ENCODE results near the gene GRM5. TPM values are rescaled to one million over a fixed set of nuclear protein-coding genes. Genes with fewer than 3 reads are reported as not detected.
"Not testable (repeated sequence)": the region's sequence is repeated elsewhere in the genome, so short reads cannot be mapped to it uniquely, and the experiment has no call there.

Gene GRM5
- total RNA-seq, 1 experiment from 2014 or later, result 8.3 TPM

DNA sequence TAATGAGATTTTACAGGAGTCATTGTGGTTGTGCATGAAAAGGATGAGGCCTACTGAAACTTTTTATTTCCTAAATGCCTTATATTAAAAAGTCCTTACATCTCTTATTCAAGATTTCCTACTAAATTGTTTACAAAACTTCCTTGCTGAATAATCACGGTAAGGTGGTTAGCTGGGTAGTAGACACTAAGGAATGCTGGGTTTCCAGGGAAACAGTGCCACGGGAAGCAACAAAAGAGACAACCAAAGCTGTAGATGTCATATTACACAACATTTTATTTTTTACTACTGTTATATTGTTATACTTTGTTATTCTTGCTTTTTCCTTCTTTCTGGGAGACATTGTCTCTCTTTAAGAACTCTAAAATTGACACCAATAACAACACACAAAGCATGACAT is 36.1 kb downstream of the GRM5 start:
- H3K4me3 Mint-ChIP-seq (ENCODE audit: low read depth, unreplicated experiment); BruUV-seq (replicated peaks); H3K4me1 Mint-ChIP-seq (ENCODE audit: low read depth, unreplicated experiment); H3K36me3 Mint-ChIP-seq (ENCODE audit: insufficient read depth, unreplicated experiment); DNase-seq; H3K9me3 Mint-ChIP-seq (ENCODE audit: low read depth, unreplicated experiment); H3K27ac Mint-ChIP-seq (ENCODE audit: unreplicated experiment); H3K27me3 Mint-ChIP-seq (ENCODE audit: unreplicated experiment); intact Hi-C loops (cut with micrococcal nuclease; ENCODE audit: unreplicated experiment); CTCF ChIA-PET: not testable (repeated sequence)

DNA sequence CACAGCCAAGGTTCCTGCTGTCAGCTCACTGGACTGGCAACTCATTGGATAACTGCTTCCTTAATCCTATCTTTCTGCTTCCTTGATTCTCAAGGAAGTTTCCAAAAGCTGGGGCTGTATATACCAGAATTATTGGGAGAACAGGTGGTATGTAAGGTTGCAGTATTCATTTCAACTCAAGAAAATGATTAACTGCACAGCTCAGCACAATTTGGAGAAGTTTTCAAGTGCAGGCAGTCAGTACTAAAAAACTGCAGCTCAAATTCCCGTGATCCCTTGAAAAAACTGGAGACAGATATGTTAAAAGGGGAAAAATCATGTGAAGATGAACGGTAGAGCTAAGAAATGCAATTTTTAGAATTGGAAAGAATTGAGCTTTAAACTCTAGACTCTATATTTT is 44.4 kb downstream of the GRM5 start:
- DNase-seq, result no peak

DNA sequence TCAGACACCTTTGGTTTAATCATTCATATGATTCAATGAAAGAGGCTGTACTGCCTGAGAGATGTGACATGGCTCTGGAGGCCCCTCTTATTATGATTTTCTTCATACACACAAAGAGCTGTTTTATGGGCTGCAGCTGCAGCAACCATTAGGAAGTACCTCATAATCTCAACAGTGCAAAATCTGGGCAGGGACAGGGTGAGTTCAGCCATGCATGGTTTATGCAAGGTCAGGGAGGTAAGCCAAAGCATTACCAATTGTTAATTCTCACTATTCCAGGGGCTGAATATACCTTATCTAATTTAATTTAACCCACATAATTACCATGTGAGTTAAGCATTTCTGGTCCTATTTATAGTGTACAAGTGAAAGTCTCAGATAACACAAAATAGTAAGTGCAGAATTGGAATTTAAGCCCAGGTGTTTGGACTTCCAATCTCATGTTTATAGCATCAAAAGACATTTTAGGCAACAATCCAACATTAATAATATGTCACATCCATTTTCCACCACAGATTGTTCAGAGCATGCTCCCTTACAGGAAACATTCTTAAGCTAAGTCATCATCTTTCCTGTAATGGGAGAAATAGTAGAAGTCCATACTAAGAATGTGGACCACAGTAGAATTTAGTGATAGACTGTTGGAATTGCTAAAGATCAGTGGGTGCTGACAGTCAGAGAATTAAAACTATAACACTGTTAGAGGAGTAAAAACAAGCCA is 45.8 kb downstream of the GRM5 start:
- DNase-seq; CTCF ChIA-PET; H3K4me1 Mint-ChIP-seq (ENCODE audit: low read depth, unreplicated experiment); H3K27me3 Mint-ChIP-seq (ENCODE audit: unreplicated experiment); intact Hi-C loops (cut with micrococcal nuclease; ENCODE audit: unreplicated experiment); H3K27ac Mint-ChIP-seq (ENCODE audit: unreplicated experiment); H3K9me3 Mint-ChIP-seq (ENCODE audit: low read depth, unreplicated experiment); BruUV-seq (replicated peaks); H3K36me3 Mint-ChIP-seq (ENCODE audit: insufficient read depth, unreplicated experiment); H3K4me3 Mint-ChIP-seq (ENCODE audit: low read depth, unreplicated experiment): not testable (repeated sequence)

More for the DNA sequence above, 44.4 kb downstream of the GRM5 start:
- Mint-ChIP-seq H3K4me3 (ENCODE audit: low read depth, unreplicated experiment) (no peak overlapping the region), H3K36me3 (ENCODE audit: insufficient read depth, unreplicated experiment) (no peaks in the 10 kb centered on the region), H3K27ac (ENCODE audit: unreplicated experiment) (no peak overlapping the region), H3K9me3 (ENCODE audit: low read depth, unreplicated experiment) (no peaks in the 10 kb centered on the region), H3K4me1 (ENCODE audit: low read depth, unreplicated experiment) (no peaks in the 10 kb centered on the region), H3K27me3 (ENCODE audit: unreplicated experiment) (no peaks in the 10 kb centered on the region)
- BruUV-seq (replicated peaks), result no TSS peak
- intact Hi-C loops (cut with micrococcal nuclease; ENCODE audit: unreplicated experiment), result no loop called here
- TF ChIP-seq, protein P1, sequence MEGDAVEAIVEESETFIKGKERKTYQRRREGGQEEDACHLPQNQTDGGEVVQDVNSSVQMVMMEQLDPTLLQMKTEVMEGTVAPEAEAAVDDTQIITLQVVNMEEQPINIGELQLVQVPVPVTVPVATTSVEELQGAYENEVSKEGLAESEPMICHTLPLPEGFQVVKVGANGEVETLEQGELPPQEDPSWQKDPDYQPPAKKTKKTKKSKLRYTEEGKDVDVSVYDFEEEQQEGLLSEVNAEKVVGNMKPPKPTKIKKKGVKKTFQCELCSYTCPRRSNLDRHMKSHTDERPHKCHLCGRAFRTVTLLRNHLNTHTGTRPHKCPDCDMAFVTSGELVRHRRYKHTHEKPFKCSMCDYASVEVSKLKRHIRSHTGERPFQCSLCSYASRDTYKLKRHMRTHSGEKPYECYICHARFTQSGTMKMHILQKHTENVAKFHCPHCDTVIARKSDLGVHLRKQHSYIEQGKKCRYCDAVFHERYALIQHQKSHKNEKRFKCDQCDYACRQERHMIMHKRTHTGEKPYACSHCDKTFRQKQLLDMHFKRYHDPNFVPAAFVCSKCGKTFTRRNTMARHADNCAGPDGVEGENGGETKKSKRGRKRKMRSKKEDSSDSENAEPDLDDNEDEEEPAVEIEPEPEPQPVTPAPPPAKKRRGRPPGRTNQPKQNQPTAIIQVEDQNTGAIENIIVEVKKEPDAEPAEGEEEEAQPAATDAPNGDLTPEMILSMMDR (IDR thresholded peaks at IDR 0.05; ENCODE audit: unreplicated experiment), result no peak
- CTCF ChIA-PET, result no interaction called here

DNA sequence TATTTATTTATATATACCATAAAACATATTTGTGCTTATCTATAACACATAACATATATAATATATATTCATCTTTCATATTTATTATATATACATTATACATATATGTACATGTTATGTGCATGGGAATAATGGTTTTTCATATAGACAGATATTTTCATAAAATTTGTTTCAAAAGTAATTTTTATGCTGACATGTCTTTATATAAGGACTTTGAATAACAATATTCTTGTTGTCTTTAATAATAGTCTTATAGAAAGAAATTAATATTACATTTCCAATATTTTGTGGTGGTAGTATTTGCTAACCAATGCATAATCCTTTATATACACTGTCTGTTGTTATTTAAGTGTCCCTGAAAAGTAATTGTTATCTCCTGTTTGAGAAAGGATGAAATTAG is 49.6 kb downstream of the GRM5 start:
- TF ChIP-seq, protein P1 (IDR thresholded peaks at IDR 0.05; ENCODE audit: unreplicated experiment), result no peak
- DNase-seq, result no peak
- no TSS peak for BruUV-seq (replicated peaks)
- H3K9me3 Mint-ChIP-seq (ENCODE audit: low read depth, unreplicated experiment), result no peaks in the 10 kb centered on the region
- no peaks in the 10 kb centered on the region for H3K4me1 Mint-ChIP-seq (ENCODE audit: low read depth, unreplicated experiment)
- no peaks in the 10 kb centered on the region for H3K36me3 Mint-ChIP-seq (ENCODE audit: insufficient read depth, unreplicated experiment)
- H3K4me3 Mint-ChIP-seq (ENCODE audit: low read depth, unreplicated experiment), result no peak overlapping the region
- intact Hi-C loops (cut with micrococcal nuclease; ENCODE audit: unreplicated experiment), result no loop called here
- CTCF ChIA-PET, result no interaction called here
- H3K27me3 Mint-ChIP-seq (ENCODE audit: unreplicated experiment), result no peaks in the 10 kb centered on the region
- H3K27ac Mint-ChIP-seq (ENCODE audit: unreplicated experiment), result no peak overlapping the region

DNA sequence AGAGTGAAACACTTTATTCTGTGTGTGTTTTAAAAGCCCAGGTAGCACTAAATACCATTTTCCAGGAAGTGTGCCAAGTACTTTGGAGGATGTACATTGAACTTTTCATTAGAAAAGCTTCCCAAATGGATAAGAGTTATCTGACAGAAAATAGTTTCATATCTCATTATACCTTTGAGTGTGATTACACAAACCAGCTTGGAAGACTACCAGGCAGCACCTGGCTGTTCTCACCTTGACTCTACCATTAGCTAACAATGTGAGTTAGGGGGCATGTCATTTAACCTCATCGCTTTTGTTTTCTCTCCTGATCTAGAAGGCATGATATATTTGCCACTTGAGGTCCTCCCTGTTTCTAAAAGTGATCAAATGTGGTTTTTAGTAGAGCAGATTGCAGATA is 50.2 kb downstream of the GRM5 start:
- H3K9me3 Mint-ChIP-seq (ENCODE audit: low read depth, unreplicated experiment), result no peaks in the 10 kb centered on the region
- BruUV-seq (replicated peaks), result no TSS peak
- H3K27ac Mint-ChIP-seq (ENCODE audit: unreplicated experiment), result no peak overlapping the region
- H3K27me3 Mint-ChIP-seq (ENCODE audit: unreplicated experiment), result no peaks in the 10 kb centered on the region
- intact Hi-C loops (cut with micrococcal nuclease; ENCODE audit: unreplicated experiment), result no loop called here
- DNase-seq, result no peak
- no peaks in the 10 kb centered on the region for H3K36me3 Mint-ChIP-seq (ENCODE audit: insufficient read depth, unreplicated experiment)
- H3K4me3 Mint-ChIP-seq (ENCODE audit: low read depth, unreplicated experiment), result no peak overlapping the region
- H3K4me1 Mint-ChIP-seq (ENCODE audit: low read depth, unreplicated experiment), result no peaks in the 10 kb centered on the region
- TF ChIP-seq, protein P1 (IDR thresholded peaks at IDR 0.05; ENCODE audit: unreplicated experiment), result no peak
- CTCF ChIA-PET, result no interaction called here

DNA sequence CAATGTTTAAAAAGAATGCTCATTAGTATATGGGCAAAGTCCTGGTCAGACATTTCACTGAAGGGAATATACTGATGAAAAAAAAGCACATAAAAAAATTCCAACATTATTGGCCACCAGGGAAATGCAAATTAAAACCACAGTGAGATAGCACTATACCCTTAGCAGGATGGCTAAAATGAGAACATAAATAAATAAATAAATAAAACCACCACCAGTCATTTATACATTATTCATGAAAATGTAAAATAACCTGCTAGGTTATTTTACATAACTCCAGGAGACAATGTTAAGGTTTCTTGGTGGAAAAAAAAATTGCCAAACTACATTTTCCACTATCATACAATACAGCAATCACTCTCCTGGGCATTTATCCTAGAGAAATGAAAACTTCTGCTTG is 64.9 kb downstream of the GRM5 start:
- DNase-seq; intact Hi-C loops (cut with micrococcal nuclease; ENCODE audit: unreplicated experiment); H3K36me3 Mint-ChIP-seq (ENCODE audit: insufficient read depth, unreplicated experiment); H3K9me3 Mint-ChIP-seq (ENCODE audit: low read depth, unreplicated experiment); H3K27me3 Mint-ChIP-seq (ENCODE audit: unreplicated experiment); H3K4me1 Mint-ChIP-seq (ENCODE audit: low read depth, unreplicated experiment); H3K4me3 Mint-ChIP-seq (ENCODE audit: low read depth, unreplicated experiment); BruUV-seq (replicated peaks); H3K27ac Mint-ChIP-seq (ENCODE audit: unreplicated experiment): not testable (repeated sequence)
- CTCF ChIA-PET, result interaction anchor here (0.7 kb wide), 1 partner anchor 1223 kb away, joined by 3 read pairs; no protein-coding TSS in a partner anchor

Measured in Calu3 (cell line).